ENCODE measurements around the gene PDE2A.

DNA sequence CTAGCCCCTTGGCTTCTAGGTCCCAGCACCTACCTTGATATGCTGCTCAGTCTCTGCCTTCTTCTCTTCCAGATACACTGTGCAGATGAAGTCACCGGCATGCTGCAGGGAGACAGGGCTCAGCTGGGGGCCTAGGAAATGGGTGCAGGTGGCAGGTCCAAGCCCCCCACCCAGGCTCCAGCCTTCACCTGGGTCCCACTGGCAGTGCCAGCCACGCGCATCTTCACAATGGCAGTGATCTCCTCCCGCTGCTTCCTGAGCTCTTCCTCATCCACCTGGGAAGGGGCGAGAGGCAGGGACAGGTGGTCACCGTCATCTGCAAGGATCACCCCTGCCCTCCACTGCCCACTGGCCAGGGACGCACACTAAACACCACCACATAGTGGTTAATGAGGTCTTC lies 21.1 kb upstream of the PDE2A start:
- TF ChIP-seq, protein P1, sequence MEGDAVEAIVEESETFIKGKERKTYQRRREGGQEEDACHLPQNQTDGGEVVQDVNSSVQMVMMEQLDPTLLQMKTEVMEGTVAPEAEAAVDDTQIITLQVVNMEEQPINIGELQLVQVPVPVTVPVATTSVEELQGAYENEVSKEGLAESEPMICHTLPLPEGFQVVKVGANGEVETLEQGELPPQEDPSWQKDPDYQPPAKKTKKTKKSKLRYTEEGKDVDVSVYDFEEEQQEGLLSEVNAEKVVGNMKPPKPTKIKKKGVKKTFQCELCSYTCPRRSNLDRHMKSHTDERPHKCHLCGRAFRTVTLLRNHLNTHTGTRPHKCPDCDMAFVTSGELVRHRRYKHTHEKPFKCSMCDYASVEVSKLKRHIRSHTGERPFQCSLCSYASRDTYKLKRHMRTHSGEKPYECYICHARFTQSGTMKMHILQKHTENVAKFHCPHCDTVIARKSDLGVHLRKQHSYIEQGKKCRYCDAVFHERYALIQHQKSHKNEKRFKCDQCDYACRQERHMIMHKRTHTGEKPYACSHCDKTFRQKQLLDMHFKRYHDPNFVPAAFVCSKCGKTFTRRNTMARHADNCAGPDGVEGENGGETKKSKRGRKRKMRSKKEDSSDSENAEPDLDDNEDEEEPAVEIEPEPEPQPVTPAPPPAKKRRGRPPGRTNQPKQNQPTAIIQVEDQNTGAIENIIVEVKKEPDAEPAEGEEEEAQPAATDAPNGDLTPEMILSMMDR (IDR thresholded peaks at IDR 0.05; ENCODE audit: extremely low read depth in 1 of 2, insufficient read depth in 1 of 2, low read depth in 1 of 2, low read length in 2 of 2), result no peak
- TF ChIP-seq POLR2A (IDR thresholded peaks at IDR 0.05; ENCODE audit: low read depth, low read length) (no peak), POLR2AphosphoS5 (IDR thresholded peaks at IDR 0.05; ENCODE audit: insufficient read depth, low read depth, low read length) (no peak), JUN (IDR thresholded peaks at IDR 0.05; ENCODE audit: borderline replicate concordance, insufficient read depth, insufficient read length, low read depth) (no peak), EZH2 (IDR thresholded peaks at IDR 0.05; ENCODE audit: borderline replicate concordance, low read depth, low read length, severe bottlenecking) (no peak), MYC (IDR thresholded peaks at IDR 0.05; ENCODE audit: low read depth, low read length) (no peak), GATA2 (IDR thresholded peaks at IDR 0.05; ENCODE audit: insufficient read depth, insufficient read length, low read depth, low read length) (no peak)
- TF ChIP-seq, protein P2, sequence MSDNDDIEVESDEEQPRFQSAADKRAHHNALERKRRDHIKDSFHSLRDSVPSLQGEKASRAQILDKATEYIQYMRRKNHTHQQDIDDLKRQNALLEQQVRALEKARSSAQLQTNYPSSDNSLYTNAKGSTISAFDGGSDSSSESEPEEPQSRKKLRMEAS (IDR thresholded peaks at IDR 0.05; ENCODE audit: insufficient read depth, insufficient read length), result no peak

Data from endothelial cell of umbilical vein (primary cell).